GM10266 (cell line): Measurements from ENCODE around the gene TMEM41B.
"Not testable (repeated sequence)": the region's sequence is repeated elsewhere in the genome, so short reads cannot be mapped to it uniquely, and the experiment has no call there.

Source experiments
- DNase-seq: peaks from one replicate; pipeline ENCODE4 v3.0.0; 2012; ENCODE audit errors: extremely low spot score
- TF ChIP-seq, protein P1 (sequence below): IDR thresholded peaks from 2 replicates; pipeline ENCODE4 v1.5.1; 2012; ENCODE audit warnings: mild to moderate bottlenecking, low read depth; ENCODE audit not compliant: control insufficient read depth, insufficient read depth; ENCODE audit errors: missing control alignments

TMEM41B gene

GRCh38 chr11:9344061-9344680 is 29.8 kb upstream of the TMEM41B start:
- TF ChIP-seq, protein P1, sequence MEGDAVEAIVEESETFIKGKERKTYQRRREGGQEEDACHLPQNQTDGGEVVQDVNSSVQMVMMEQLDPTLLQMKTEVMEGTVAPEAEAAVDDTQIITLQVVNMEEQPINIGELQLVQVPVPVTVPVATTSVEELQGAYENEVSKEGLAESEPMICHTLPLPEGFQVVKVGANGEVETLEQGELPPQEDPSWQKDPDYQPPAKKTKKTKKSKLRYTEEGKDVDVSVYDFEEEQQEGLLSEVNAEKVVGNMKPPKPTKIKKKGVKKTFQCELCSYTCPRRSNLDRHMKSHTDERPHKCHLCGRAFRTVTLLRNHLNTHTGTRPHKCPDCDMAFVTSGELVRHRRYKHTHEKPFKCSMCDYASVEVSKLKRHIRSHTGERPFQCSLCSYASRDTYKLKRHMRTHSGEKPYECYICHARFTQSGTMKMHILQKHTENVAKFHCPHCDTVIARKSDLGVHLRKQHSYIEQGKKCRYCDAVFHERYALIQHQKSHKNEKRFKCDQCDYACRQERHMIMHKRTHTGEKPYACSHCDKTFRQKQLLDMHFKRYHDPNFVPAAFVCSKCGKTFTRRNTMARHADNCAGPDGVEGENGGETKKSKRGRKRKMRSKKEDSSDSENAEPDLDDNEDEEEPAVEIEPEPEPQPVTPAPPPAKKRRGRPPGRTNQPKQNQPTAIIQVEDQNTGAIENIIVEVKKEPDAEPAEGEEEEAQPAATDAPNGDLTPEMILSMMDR, result no peak
- no peak for DNase-seq

- DNase-seq, result no peak
- TF ChIP-seq, protein P1, result no peak
These were observed 27.3 kb upstream of the TMEM41B start for GRCh38 chr11:9341638-9342178.

GRCh38 chr11:9332655-9333054 is 18.3 kb upstream of the TMEM41B start:
- TF ChIP-seq, protein P1, result no peak
- DNase-seq, result no peak

- DNase-seq, result no peak
- TF ChIP-seq, protein P1, result no peak
These were observed 16.3 kb upstream of the TMEM41B start for GRCh38 chr11:9330387-9331384.

- DNase-seq, result no peak
- TF ChIP-seq, protein P1, result no peak
These were observed 5.7 kb upstream of the TMEM41B start for GRCh38 chr11:9320047-9320446.

GRCh38 chr11:9319377-9320001 is 5.1 kb upstream of the TMEM41B start:
- not testable (repeated sequence) for DNase-seq

DNA sequence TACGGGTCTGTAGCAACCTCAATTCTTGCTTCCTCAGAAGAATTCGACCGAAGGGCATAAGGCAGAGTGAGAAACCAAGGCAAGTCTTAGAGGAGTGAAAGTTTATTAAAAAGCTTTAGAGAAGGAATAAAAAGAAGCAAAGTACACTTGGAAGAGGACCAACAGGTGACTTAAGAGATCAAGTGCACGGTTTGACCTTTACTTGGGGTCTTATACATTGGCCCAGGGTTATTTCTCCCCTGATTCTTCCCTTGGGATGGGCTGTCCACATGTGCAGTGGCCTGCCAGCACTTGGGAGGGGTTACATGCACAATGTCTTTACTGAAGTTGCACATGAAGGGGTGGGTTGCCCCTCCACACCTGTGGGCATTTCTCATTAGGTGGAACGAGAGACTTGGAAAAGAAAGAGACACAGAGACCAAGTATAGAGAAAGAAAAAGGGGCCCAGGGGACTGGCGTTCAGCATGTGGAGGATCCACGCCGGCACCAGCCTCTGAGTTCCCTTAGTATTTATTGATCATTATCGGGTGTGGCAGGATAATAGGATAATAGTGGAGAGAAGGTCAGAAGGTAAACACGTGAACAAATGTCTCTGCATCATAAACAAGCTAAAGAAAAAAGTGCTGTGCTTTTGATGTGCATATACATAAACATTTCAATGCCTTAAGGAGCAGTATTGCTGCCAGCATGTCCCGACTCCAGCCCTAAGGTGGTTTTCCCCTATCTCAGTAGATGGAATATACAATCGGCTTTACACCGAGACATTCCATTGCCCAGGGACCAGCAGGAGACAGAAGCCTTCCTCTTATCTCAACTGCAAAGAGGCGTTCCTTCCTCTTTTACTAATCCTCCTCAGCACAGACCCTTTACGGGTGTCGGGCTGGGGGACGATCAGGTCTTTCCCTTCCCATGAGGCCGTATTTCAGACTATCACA is 4.3 kb upstream of the TMEM41B start:
- DNase-seq, result not testable (repeated sequence)
